HEK293T (cell line): ENCODE measurements around the gene TTC8.

ENCODE experiments used
- ARNT ChIP-seq: fragments of 450-650 bp; IDR thresholded peaks from 2 replicates; pipeline ENCODE4 v1.6.1; 2017; ENCODE audit warnings: mild to moderate bottlenecking
- ELF4 ChIP-seq: fragments of 450-650 bp; IDR thresholded peaks from 2 replicates; pipeline ENCODE4 v1.6.1; 2017; ENCODE audit warnings: antibody characterized with exemption
- FOXM1 ChIP-seq: fragments of 450-650 bp; IDR thresholded peaks from 2 replicates; pipeline ENCODE4 v1.6.1; 2017; ENCODE audit warnings: mild to moderate bottlenecking, borderline replicate concordance
- HDGF ChIP-seq: fragments of 450-650 bp; IDR thresholded peaks from 2 replicates; pipeline ENCODE4 v1.6.1; 2017; ENCODE audit warnings: antibody characterized with exemption, borderline replicate concordance
- NFRKB ChIP-seq: fragments of 450-650 bp; IDR thresholded peaks from 2 replicates; pipeline ENCODE4 v1.6.1; 2016; ENCODE audit warnings: mild to moderate bottlenecking, moderate library complexity
- SP1 ChIP-seq: fragments of 450-650 bp; IDR thresholded peaks from 2 replicates; pipeline ENCODE4 v1.6.1; 2017
- SUZ12 ChIP-seq: fragments of 450-650 bp; IDR thresholded peaks from 2 replicates; pipeline ENCODE4 v1.6.1; 2016; ENCODE audit warnings: mild to moderate bottlenecking
- ZNF384 ChIP-seq: fragments of 450-650 bp; IDR thresholded peaks from 2 replicates; pipeline ENCODE4 v1.6.1; 2016
- TF ChIP-seq, protein P1 (sequence below): fragments of 450-650 bp; IDR thresholded peaks from 2 replicates; pipeline ENCODE4 v1.6.1; 2016

DNA sequence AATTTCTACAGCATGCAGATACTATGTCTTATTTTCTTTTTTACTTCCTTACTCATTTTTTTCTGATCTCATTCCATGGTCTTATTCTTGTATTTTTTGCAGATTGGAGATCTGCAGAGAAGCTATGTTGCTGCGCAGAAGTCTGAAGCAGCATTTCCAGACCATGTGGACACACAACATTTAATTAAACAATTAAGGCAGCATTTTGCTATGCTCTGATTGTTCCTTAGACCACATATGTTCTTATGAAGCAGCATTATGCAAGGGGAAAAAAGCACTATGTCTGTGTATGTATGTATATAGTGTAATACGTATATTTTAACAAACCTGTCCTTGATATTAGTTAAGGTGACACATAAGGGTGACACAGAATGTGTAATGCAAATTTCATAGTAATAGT, 52.7 kb downstream of the TTC8 start:
- TF ChIP-seq SP1 (no peak), SUZ12 (no peak), HDGF (no peak), NFRKB (no peak), ELF4 (no peak), ARNT (no peak), ZNF384 (no peak), FOXM1 (no peak)
- TF ChIP-seq, protein P1, sequence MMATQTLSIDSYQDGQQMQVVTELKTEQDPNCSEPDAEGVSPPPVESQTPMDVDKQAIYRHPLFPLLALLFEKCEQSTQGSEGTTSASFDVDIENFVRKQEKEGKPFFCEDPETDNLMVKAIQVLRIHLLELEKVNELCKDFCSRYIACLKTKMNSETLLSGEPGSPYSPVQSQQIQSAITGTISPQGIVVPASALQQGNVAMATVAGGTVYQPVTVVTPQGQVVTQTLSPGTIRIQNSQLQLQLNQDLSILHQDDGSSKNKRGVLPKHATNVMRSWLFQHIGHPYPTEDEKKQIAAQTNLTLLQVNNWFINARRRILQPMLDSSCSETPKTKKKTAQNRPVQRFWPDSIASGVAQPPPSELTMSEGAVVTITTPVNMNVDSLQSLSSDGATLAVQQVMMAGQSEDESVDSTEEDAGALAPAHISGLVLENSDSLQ = no peak
